HL-60 (cell line): ENCODE results near the gene CNTRL.

Experiments used
- CTCF ChIP-seq: IDR thresholded peaks from one replicate; pipeline ENCODE4 v1.5.1; 2011; ENCODE audit warnings: low read length, control low read depth, inconsistent platforms; ENCODE audit not compliant: insufficient read depth
- POLR2AphosphoS5 ChIP-seq: IDR thresholded peaks from 2 replicates; pipeline ENCODE4 v1.6.1; 2012; ENCODE audit warnings: low read depth

DNA sequence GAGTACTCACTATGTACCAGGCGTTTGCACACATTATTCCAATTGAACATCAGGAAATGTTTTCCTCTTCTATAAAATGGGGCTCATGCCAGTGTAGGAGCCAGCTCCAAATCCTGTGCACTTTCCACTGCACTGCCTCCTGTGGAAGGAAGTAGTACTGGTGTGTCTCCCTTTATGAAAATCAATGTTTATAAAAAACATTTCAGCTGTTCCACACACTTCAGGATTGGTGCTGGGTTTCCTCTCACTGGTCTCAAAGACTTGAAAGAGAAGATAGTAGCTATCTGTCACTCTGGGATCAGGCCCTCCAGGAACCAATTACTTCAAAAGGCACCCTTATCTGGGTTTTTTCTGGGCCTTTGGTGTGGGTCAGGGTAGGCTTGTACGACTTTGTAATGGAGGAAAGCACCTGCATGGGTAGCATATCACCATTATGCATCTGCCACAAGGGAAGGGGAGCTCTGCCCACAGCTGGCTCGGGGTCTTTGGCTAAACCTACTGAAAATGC is 94.4 kb downstream of the CNTRL start:
- TF ChIP-seq CTCF (peak; percentile 31), POLR2AphosphoS5 (no peak)
